Neural progenitor cell (in vitro differentiated cells): Measurements from ENCODE around the gene IQCK. TPM values are rescaled to one million over a fixed set of nuclear protein-coding genes. Genes with fewer than 3 reads are reported as not detected.

Experiments used
- DNase-seq: peaks from one replicate; pipeline ENCODE4 v3.0.0-alpha.2; 2016; ENCODE audit warnings: low spot score
- H2AFZ ChIP-seq: fragments of 200-600 bp; sonication (generic); replicated peaks from 2 replicates; pipeline ENCODE4 v1.6.1; 2016; ENCODE audit warnings: antibody characterized with exemption
- H3F3A ChIP-seq: fragments of 200-600 bp; sonication (generic); 2 replicates; pipeline ENCODE4 v1.6.1; 2016; ENCODE audit warnings: antibody characterized with exemption, low read depth
- H3K27ac ChIP-seq: fragments of 200-600 bp; sonication (generic); 2 replicates; pipeline ENCODE4 v1.5.1; 2016; ENCODE audit warnings: mild to moderate bottlenecking
- H3K27me3 ChIP-seq: fragments of 200-600 bp; sonication (generic); 2 replicates; pipeline ENCODE4 v1.6.1; 2016; ENCODE audit warnings: mild to moderate bottlenecking, moderate library complexity
- H3K36me3 ChIP-seq: fragments of 200-600 bp; sonication (generic); 2 replicates; pipeline ENCODE4 v1.5.1; 2016
- H3K4me1 ChIP-seq: fragments of 200-600 bp; sonication (generic); 2 replicates; pipeline ENCODE4 v1.6.1; 2016; ENCODE audit warnings: mixed run types
- H3K4me2 ChIP-seq: fragments of 200-600 bp; sonication (generic); 2 replicates; pipeline ENCODE4 v1.6.1; 2016
- H3K4me3 ChIP-seq: fragments of 200-600 bp; sonication (generic); 2 replicates; pipeline ENCODE4 v1.5.1; 2016
- H3K79me2 ChIP-seq: fragments of 200-600 bp; sonication (generic); 2 replicates; pipeline ENCODE4 v1.6.1; 2016; ENCODE audit warnings: low read depth
- H3K9ac ChIP-seq: fragments of 200-600 bp; sonication (generic); 2 replicates; pipeline ENCODE4 v1.6.1; 2016
- H3K9me3 ChIP-seq: fragments of 200-600 bp; sonication (generic); 2 replicates; pipeline ENCODE4 v1.5.1; 2016; ENCODE audit warnings: low read depth
- H4K20me1 ChIP-seq: fragments of 200-600 bp; sonication (generic); 2 replicates; pipeline ENCODE4 v1.6.1; 2016; ENCODE audit warnings: low read depth
- H3K27ac Mint-ChIP-seq: 3 replicates; pipeline ENCODE4 v1.8.0; 2021; ENCODE audit warnings: mixed read lengths
- H3K27me3 Mint-ChIP-seq: 2 replicates; pipeline ENCODE4 v1.8.0; 2022; ENCODE audit warnings: low read depth, mild to moderate bottlenecking, inconsistent platforms, moderate library complexity, mixed read lengths; ENCODE audit not compliant: insufficient read depth
- H3K36me3 Mint-ChIP-seq: 3 replicates; pipeline ENCODE4 v1.8.0; 2021; ENCODE audit warnings: mixed read lengths
- H3K4me1 Mint-ChIP-seq: 3 replicates; pipeline ENCODE4 v1.8.0; 2021; ENCODE audit warnings: mixed read lengths
- H3K4me3 Mint-ChIP-seq: 3 replicates; pipeline ENCODE4 v1.8.0; 2021; ENCODE audit warnings: mild to moderate bottlenecking, moderate library complexity, mixed read lengths
- H3K9me3 Mint-ChIP-seq: 3 replicates; pipeline ENCODE4 v1.8.0; 2020; ENCODE audit warnings: mixed read lengths
- CTCF ChIP-seq: fragments of 200-600 bp; sonication (generic); IDR thresholded peaks from 2 replicates; pipeline ENCODE4 v1.5.1; 2017; ENCODE audit warnings: antibody characterized with exemption, mild to moderate bottlenecking
- EZH2 ChIP-seq: fragments of 200-600 bp; sonication (generic); IDR thresholded peaks from 2 replicates; pipeline ENCODE4 v1.6.1; 2017; ENCODE audit warnings: antibody characterized with exemption, mild to moderate bottlenecking, moderate library complexity
- EZH2phosphoT487 ChIP-seq: fragments of 200-600 bp; sonication (generic); IDR thresholded peaks from 2 replicates; pipeline ENCODE4 v1.6.1; 2017; ENCODE audit warnings: antibody characterized with exemption
- total RNA-seq: library from RNA; depleted of rRNA; stranded (reverse); fragments of >200 nt; gene quantifications from 2 replicates; pipeline ENCODE4 v1.2.3, GENCODE V29; 2015; ENCODE audit warnings: low replicate concordance

Gene IQCK
- total RNA-seq, 1 donor from 2014 or later, result 22.1 TPM

GRCh38 chr16:19804538-19805323 is 86.7 kb downstream of the IQCK start:
- Histone ChIP-seq H3K27ac (peak overlapping the region; percentile 22), H3K36me3 (no peaks in the 10 kb centered on the region), H3K4me2 (peak overlapping the region; percentile 29), H3F3A (no peaks in the 10 kb centered on the region), H3K4me3 (no peak overlapping the region), H3K4me1 (peaks cover 15% of the 10 kb centered on the region), H4K20me1 (no peaks in the 10 kb centered on the region), H3K79me2 (no peaks in the 10 kb centered on the region), H3K9ac (no peak overlapping the region), H2AFZ (no peak overlapping the region), H3K9me3 (no peaks in the 10 kb centered on the region), H3K27me3 (no peaks in the 10 kb centered on the region)
- H3K27ac Mint-ChIP-seq, result no peak overlapping the region
- TF ChIP-seq EZH2phosphoT487 (no peak), EZH2 (no peak), CTCF (no peak)
- peaks cover 16% of the 10 kb centered on the region for H3K36me3 Mint-ChIP-seq
- H3K27me3 Mint-ChIP-seq, result no peaks in the 10 kb centered on the region
- peak; percentile 25 for DNase-seq
- H3K4me1 Mint-ChIP-seq, result peaks cover 14% of the 10 kb centered on the region
- no peak overlapping the region for H3K4me3 Mint-ChIP-seq
- H3K9me3 Mint-ChIP-seq, result peaks cover 13% of the 10 kb centered on the region

GRCh38 chr16:19805459-19806162 is 87.5 kb downstream of the IQCK start:
- Histone ChIP-seq H2AFZ (no peak overlapping the region), H3K9ac (no peak overlapping the region), H3K27me3 (no peaks in the 10 kb centered on the region), H3K27ac (no peak overlapping the region), H3K36me3 (no peaks in the 10 kb centered on the region), H4K20me1 (no peaks in the 10 kb centered on the region), H3F3A (no peaks in the 10 kb centered on the region), H3K4me3 (no peak overlapping the region), H3K9me3 (no peaks in the 10 kb centered on the region), H3K79me2 (no peaks in the 10 kb centered on the region), H3K4me1 (peaks cover 15% of the 10 kb centered on the region), H3K4me2 (no peak overlapping the region)
- TF ChIP-seq EZH2phosphoT487 (no peak), CTCF (no peak), EZH2 (no peak)
- Mint-ChIP-seq H3K4me1 (peaks cover 14% of the 10 kb centered on the region), H3K27me3 (no peaks in the 10 kb centered on the region), H3K27ac (no peak overlapping the region), H3K9me3 (peaks cover 13% of the 10 kb centered on the region), H3K4me3 (no peak overlapping the region), H3K36me3 (peaks cover 16% of the 10 kb centered on the region)
- DNase-seq, result no peak

- Mint-ChIP-seq H3K27ac (peak overlapping the region; percentile 46), H3K36me3 (peaks cover 23% of the 10 kb centered on the region), H3K4me1 (peaks cover 14% of the 10 kb centered on the region), H3K4me3 (no peak overlapping the region), H3K27me3 (peaks cover 4% of the 10 kb centered on the region), H3K9me3 (peaks cover 19% of the 10 kb centered on the region)
- H2AFZ ChIP-seq, result peak overlapping the region; percentile 53
- no peaks in the 10 kb centered on the region for H3F3A ChIP-seq
- H3K9me3 ChIP-seq, result no peaks in the 10 kb centered on the region
- peak overlapping the region; percentile 88 for H3K27ac ChIP-seq
- H3K36me3 ChIP-seq, result peaks cover 6% of the 10 kb centered on the region
- H3K4me3 ChIP-seq, result no peak overlapping the region
- H3K9ac ChIP-seq, result peak overlapping the region; percentile 40
- DNase-seq, result peak; percentile 43
- no peaks in the 10 kb centered on the region for H3K27me3 ChIP-seq
- H3K79me2 ChIP-seq, result no peaks in the 10 kb centered on the region
- peak overlapping the region; percentile 41 for H3K4me2 ChIP-seq
- TF ChIP-seq EZH2, result no peak
- no peak for TF ChIP-seq CTCF
- TF ChIP-seq EZH2phosphoT487, result no peak
- no peaks in the 10 kb centered on the region for H4K20me1 ChIP-seq
- peaks cover 15% of the 10 kb centered on the region for H3K4me1 ChIP-seq
These were observed 90.1 kb downstream of the IQCK start for GRCh38 chr16:19808061-19808641.
